ENCODE measurements around the gene CD109.

Gene CD109

GRCh38 chr6:73688351-73688750 lies 7.7 kb upstream of the CD109 start:
- no peak for TF ChIP-seq FOXM1 (IDR thresholded peaks at IDR 0.05; ENCODE audit: borderline replicate concordance, low read depth)
- TF ChIP-seq REST (IDR thresholded peaks at IDR 0.05; ENCODE audit: low read depth) = no peak
- no peak for TF ChIP-seq NFIC (IDR thresholded peaks at IDR 0.05)
- TF ChIP-seq RAD21 (IDR thresholded peaks at IDR 0.05; ENCODE audit: low read depth) = no peak
- no peak for TF ChIP-seq EP300 (IDR thresholded peaks at IDR 0.05; ENCODE audit: borderline replicate concordance)
- TF ChIP-seq, protein P1, sequence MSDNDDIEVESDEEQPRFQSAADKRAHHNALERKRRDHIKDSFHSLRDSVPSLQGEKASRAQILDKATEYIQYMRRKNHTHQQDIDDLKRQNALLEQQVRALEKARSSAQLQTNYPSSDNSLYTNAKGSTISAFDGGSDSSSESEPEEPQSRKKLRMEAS (IDR thresholded peaks at IDR 0.05) = no peak
- TF ChIP-seq TCF12 (IDR thresholded peaks at IDR 0.05; ENCODE audit: low read depth) = no peak

- no peak for TF ChIP-seq TCF12 (IDR thresholded peaks at IDR 0.05; ENCODE audit: low read depth)
- no peak for TF ChIP-seq NFIC (IDR thresholded peaks at IDR 0.05)
- TF ChIP-seq REST (IDR thresholded peaks at IDR 0.05; ENCODE audit: low read depth) = no peak
- no peak for TF ChIP-seq YY1 (IDR thresholded peaks at IDR 0.05; ENCODE audit: low read depth)
Measured at GRCh38 chr6:73690056-73690455, 5.9 kb upstream of the CD109 start.

DNA sequence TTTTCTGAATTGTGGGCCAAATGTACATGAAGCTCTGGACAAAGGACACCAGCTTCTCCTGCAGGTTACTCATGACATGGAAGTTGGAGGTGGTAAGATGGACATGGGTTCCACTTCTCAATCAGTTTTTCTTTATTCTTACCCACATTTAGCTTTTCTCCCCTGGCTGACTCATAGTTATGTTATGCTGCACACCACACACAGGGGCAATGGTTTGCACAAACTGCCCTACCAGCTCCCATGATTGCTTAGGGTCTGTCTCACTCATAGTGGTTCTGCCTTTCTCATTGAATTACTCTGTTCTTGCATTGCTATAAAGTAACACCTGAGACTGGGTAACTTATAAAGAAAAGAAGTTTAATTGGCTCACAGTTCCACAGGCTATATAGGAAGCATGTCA lies 4.5 kb upstream of the CD109 start:
- TF ChIP-seq YY1 (IDR thresholded peaks at IDR 0.05; ENCODE audit: low read depth) (no peak), ZBTB7A (IDR thresholded peaks at IDR 0.05; ENCODE audit: low read depth) (no peak), FOXM1 (IDR thresholded peaks at IDR 0.05; ENCODE audit: borderline replicate concordance, low read depth) (no peak), TAF1 (IDR thresholded peaks at IDR 0.05; ENCODE audit: low read depth) (no peak), CREB1 (IDR thresholded peaks at IDR 0.05; ENCODE audit: low read depth) (no peak), EGR1 (IDR thresholded peaks at IDR 0.05) (no peak)
- TF ChIP-seq, protein P1 (IDR thresholded peaks at IDR 0.05) = no peak

GRCh38 chr6:73694711-73695411 lies 1.1 kb upstream of the CD109 start:
- TF ChIP-seq EGR1 (IDR thresholded peaks at IDR 0.05) (no peak), TEAD4 (IDR thresholded peaks at IDR 0.05) (no peak), REST (IDR thresholded peaks at IDR 0.05; ENCODE audit: low read depth) (no peak), YY1 (IDR thresholded peaks at IDR 0.05; ENCODE audit: low read depth) (no peak)
- TF ChIP-seq, protein P1 (IDR thresholded peaks at IDR 0.05) = no peak
- TF ChIP-seq, protein P2, sequence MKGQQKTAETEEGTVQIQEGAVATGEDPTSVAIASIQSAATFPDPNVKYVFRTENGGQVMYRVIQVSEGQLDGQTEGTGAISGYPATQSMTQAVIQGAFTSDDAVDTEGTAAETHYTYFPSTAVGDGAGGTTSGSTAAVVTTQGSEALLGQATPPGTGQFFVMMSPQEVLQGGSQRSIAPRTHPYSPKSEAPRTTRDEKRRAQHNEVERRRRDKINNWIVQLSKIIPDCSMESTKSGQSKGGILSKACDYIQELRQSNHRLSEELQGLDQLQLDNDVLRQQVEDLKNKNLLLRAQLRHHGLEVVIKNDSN (IDR thresholded peaks at IDR 0.05) = no peak

GRCh38 chr6:73696966-73697655 lies 1.1 kb downstream of the CD109 start:
- TF ChIP-seq, protein P2 (IDR thresholded peaks at IDR 0.05) = no peak
- no peak for TF ChIP-seq REST (IDR thresholded peaks at IDR 0.05; ENCODE audit: low read depth)
- no peak for TF ChIP-seq TCF12 (IDR thresholded peaks at IDR 0.05; ENCODE audit: low read depth)

All from Ishikawa (cell line).